HG02981 (cell line): Measurements from ENCODE around the gene SLC9A3.
"Not testable (repeated sequence)": the region's sequence is repeated elsewhere in the genome, so short reads cannot be mapped to it uniquely, and the experiment has no call there.

Experiments
- ATAC-seq: cut with Tn5 transposase; IDR thresholded peaks from one replicate; pipeline ENCODE4 v1.9.1; 2021; ENCODE audit warnings: mild to moderate bottlenecking, moderate library complexity; ENCODE audit not compliant: unreplicated experiment

Gene SLC9A3

DNA sequence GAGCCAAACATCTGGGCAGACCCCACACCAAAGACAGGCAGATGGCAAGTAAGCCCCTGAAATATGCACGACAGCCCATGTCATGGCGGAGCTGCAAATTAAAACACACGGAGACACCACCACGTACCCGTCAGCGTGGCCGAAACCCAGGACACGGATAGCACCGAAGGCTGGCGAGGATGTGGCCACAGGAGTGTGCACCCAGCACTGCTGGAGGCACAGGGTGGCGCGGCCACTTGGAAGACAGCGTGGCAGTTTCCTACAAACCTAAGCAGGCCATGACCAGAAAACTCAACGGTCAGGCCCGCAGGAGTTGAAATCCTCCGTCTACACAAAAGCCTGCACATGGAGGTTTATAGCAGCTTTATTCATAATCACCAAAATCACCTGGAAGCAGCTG is 12.8 kb downstream of the SLC9A3 start:
- ATAC-seq: no peak

DNA sequence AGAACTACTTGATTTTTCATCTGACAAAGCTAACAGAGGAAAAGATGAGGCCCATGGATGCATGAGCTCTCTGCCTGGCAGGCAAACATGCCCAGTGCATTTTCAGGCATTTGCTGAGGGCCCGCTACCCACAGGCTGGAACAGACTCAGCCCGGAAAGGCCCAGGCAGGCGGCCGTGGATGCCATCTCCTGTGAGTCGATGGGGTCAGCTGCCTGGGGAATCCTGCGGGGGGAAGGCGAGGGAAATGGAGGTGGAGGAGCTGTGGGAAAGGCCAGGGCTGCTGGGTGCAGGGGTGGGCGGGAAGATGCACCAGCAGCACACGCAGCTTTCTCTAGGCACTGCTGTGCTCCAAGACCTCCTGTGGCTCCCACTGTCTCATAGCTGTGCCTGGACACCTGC is 13.7 kb downstream of the SLC9A3 start:
- no peak for ATAC-seq

DNA sequence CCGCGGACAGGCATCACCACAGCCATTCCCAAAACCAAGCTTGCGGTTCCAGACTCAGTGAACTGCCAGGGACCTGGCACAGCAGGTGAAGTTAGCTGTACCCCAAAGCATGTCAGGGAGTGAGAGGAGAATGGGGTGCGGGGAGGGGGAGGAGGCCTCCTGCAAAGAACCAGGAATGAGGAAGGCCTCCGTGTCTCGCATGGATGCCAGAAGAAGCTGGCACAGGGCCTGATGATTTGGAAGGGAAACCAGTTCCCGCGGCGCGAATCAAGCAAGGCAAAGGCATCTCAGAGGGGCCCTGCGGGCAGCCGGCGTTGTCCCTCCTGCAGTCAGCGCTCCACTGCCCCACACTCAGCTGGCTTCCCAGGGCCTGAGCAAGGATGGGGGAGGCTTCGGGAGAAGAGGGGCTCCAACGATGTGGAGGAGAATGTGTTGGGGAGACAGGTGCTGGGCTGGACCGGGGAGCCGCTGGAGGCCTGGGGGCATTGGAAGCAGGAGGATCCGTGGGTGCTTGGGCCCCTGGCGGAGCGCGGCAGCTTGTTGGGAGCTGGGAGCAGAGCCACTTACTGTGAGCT is 14.6 kb downstream of the SLC9A3 start:
- no peak for ATAC-seq

DNA sequence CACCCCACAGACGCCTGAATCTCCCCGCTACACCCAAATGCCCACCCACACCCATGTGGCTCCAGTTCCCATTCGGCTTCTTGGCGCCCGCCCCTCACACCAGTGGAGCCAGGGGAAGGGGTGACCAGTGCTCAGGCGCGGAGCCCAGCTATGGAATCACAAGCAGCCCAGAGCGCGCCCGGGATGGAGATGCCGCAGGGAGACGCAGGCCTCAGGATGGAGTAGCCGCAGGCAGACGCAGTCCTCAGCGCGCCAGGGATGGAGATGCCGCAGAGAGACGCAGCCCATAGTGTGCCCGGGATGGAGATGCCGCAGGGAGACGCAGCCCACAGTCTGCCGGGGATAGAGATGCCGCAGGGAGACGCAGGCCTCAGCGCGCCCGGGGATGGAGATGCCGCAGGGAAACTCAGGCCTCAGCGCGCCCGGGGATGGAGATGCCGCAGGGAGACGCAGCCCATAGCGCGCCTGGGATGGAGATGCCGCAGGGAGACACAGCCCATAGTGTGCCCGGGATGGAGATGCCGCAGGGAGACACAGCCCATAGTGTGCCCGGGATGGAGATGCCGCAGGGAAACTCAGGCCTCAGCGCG is 16.2 kb downstream of the SLC9A3 start:
- not testable (repeated sequence) for ATAC-seq

DNA sequence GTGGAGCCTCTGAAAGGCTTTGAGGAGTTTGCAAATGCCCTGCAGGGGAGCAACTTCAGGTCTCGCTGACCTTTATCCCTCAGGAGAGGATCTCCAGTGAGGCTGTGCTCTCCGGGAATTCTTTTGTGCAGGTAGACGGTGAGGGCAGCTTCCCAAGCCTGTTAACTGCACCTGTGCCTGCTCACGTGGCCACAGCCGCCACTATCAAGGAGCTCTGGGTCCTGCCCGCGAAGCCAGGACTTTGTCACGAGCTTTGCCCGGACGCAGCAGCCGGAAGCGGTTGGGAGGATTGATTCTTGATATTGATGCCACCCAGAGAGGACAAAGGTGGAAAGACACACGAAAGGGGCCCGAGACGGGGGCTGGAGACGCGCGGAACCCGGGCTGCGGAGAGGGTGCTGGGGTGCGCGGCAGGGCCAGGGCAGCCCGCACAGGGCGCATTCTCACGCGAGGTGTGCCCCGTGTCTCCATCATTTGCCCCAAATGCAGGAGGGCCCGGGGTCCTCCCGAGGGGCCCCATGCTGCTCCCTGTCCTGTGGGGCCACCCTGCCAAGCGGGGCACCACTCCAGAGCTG is 18.2 kb downstream of the SLC9A3 start:
- ATAC-seq: no peak

DNA sequence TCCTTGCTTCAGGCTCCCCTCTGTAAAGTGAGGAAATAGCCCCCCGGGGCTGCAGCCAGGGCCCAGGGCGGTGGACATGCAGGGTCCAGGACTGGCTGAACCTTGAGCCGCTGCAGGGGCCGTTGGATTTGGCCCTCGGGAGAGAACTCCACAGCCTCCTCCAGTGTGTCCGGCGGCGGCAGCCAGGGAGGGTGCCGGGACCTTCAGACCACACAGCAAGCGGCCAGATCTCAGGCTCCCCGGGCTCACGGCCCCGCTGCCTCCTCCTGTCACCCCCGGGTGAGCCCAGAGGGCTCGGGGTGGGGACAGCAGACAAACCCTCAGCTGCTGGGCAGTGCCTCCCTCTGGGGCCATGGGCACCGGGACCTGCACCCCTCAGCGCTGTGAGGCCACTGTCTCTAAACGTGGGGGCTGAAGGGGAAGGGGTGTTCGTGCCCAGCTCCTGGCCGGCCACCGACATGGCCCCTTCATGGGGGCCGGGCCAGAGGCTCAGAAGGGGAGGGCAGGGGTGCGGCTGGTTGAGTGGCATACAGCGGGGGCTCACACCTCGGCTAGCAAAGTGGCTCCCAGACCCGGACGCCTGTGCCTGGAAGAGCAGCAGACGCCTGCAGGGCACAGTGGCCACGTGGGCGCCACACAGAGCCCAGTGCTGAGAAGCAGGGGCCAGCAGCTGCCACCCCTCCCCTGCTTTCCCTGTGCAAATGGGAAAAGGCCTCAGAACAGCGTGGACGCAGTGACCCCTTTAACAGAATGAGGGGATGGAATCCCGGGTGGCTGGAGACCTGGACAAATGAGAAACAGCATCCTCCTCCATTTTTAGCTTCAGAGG is 19.7 kb downstream of the SLC9A3 start:
- ATAC-seq: no peak

DNA sequence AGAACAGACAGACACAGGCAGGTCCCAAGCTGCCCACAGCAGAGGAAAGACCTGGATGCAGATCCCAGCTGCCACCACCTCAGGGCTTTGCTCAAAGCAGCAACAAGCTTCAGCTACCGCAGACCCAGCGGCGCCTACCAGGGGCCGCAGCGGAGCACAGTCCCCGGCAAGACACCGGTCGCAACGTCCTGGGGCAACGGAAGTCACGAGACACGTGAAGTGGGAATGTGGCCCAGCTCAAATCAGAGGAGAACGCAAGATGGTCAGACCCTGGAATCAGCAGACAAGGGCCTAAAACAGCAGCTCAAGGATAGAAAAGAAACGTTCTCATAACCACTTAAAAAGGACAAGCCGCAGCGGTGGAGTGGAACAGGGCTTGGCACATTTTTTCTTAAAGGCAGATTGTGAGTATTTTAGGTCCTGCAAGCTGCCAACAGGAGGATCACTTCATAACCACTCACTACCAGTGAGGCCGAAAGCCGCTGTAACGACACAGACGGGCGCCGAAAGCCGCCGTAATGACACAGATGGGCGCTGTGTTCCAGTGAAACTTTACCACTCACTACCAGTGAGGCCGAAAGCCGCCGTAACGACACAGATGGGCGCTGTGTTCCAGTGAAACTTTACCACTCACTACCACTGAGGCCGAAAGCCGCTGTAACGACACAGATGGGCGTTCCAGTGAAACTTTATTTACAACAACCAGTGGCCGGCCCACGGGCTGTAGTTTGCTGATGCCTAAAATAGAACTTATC is 21.7 kb downstream of the SLC9A3 start:
- no peak for ATAC-seq

DNA sequence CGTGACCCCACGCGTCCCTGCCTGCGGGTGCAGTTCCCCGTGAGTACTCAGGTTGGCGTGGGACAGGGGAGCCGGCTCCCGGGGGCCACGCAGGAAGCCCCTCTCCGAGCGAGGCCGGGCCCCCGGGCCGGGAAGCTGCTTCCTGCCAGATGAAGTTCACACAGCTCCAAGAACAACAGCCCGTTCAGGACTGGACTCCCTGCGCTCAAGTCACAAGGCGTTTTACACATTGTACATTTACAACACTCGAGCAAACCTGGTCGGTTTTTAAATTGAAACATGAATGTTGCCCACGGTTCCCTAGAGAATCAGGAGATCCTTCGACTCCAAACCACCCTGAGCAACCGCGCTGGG is 22.4 kb downstream of the SLC9A3 start:
- no peak for ATAC-seq

DNA sequence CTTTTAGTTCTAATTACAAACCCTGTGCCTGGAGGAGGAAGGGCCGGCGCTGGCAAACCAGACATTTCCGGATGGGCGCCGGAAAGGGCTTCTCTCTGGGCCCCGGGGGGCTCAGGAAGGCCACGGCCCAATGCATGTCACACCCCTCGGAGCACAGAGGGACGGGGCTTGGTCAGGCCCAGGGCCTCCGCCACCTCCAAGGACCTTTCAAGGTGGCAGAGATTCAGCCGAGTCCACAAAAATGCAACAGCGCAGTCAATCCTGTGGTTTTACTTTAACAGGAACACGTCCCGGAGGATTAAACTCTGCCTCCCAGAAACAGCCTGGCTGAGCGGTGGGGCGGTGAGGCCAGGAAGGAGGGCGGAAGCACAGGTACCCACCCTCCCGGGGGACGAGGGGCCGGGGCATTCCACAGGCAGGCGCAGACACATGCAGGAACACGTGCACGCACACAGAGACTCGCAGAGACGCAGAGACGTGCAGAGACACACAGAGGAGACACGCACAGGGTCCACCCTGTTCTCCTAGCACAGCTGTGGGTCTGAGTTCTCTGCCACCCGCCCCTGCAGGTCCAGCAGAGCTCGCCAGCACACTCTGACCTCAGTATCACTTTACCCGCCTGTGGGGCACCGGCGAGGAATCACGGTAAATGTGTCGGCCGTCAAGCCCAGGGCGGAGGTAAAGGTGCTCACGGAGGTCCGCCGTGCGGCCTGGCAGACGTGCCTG is 23.0 kb downstream of the SLC9A3 start:
- ATAC-seq: no peak

DNA sequence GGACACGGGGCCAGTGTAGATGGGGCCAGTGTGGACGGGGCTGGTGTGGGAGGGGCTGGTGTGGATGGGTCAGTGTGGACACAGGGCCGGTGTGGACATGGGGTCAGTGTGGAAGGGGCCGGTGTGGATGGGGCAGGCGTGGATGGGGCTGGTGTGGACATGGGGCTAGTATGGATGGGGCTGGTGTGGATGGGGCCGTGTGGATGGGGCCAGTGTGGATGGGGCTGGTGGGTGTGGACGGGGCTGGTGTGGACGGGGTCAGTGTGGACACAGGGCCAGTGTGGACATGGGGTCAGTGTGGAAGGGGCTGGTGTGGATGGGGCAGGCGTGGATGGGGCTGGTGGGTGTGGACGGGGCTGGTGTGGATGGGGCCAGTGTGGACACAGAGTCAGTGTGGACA is 23.8 kb downstream of the SLC9A3 start:
- no peak for ATAC-seq

DNA sequence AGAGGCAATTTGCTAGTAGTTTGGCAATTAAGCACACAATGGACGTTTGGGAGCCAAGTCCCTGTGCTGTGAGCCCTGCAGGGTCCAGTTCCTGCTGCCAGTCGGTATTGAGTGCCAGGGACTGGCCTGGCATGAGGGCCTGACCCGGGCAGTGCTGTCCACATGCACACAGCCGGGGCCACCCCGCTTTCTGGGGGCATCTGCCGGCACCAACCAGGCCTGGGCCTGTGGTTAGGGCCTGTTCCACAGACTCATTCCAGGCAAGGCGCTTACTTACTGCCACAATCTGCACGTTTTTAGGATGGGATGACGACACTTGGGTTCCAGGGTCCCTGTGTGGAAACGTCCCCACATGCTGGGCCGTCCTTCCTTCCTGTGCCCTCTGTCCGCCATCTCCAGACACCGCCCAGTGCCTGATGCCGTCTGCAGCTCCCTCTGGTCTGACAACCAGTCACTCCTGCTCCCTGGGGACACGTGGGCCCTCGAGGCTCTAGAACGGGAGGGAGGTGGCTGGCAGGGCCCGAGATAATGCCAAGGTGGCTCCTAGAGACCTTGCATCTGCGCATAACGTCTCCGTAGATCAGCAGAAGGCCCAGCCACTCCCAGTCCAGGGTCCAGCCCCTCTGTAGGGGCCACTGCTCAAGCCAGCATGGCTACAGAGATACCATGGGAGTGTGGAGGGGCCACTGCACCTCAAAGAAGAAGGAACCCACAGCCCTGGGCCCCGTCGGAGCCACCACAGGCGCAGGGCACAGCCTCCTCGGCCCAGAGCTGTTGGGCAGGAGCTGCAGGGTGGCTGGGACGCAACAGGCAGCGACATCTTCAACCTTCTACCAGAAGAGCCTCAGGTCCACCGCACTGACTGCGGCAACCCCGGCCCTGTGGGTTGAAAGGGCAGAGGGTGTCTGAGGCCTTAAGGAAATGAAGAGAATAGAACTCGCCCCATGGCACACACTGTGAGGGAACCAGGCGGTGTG is 24.7 kb downstream of the SLC9A3 start:
- no peak for ATAC-seq

DNA sequence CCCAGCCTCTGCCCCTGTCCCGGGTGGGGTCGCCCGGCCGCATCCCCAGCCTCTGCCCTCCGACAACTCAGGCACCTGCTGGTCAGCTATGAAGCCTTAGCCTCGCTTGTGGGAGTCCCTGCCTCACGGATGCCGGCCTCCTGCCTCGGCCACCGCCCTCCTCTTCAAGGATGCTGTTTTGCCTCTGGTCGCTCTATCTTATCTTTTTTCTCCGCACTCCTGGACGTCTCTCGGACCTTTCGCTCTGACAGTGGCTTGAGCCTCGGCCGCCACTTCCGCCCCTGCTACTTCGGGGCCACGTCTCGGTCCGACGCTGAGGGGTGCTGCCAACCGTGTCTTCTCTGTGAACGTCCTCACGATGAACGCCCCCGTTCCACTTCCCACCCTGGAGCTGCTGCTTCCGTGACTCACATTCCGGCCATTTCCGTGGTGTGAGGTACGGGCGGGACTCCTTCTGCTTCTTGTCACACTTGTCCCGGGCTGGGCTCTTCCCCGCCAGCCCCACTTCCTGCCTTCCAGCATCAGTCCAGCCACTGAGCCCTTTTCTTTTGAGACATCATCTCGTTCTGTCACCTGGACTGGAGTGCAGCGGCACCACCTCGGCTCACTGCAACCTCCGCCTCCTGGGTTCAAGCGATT is 26.3 kb downstream of the SLC9A3 start:
- no peak for ATAC-seq

DNA sequence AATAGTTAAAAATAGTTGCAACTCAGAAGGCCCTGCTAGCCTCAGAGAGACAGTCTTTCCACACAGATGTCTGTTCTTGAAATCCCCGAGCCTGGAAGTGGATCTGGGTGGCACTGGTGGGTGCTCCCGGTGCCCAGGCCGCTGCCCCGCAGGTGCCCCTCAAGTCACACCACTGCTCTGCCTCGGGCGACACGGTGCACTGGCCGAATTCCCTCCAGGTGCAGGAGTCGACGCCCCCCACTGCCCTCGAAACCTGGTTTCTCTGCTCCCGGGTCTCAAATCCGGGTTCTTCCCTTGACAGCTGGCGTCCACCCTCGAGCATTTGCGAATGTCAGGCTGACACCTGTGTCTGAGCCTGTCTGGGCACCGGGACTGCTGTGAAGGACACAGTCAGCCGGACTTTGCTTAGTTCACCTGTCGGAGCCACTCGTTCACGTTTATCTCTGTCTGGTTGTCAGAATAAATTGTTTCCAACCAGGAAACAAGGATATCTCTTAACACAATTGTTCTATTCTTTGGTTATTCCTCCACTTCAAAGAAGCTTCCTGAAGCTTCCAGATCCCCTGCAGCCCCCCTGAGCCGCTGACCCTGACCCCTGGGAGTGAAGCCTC is 27.1 kb downstream of the SLC9A3 start:
- ATAC-seq: no peak

DNA sequence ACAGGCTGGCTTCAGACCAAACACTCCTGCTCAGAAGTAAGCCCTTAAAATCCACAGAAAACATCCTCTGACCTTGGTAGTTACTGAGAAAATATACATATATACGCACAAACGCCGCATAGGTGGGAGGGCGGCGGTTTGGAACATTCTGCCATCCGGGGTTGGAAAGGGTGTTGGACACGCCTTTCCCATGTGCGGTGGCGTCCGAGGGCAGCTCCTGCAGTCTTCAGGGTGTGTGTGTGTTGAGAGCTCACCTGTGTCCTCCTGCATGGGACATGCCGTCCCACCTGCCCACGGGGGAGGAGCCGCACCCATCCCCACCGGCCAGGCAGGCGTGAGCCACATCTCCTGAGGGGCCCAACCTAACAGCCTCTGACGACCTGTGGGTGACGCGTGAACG is 28.2 kb downstream of the SLC9A3 start:
- ATAC-seq: no peak

DNA sequence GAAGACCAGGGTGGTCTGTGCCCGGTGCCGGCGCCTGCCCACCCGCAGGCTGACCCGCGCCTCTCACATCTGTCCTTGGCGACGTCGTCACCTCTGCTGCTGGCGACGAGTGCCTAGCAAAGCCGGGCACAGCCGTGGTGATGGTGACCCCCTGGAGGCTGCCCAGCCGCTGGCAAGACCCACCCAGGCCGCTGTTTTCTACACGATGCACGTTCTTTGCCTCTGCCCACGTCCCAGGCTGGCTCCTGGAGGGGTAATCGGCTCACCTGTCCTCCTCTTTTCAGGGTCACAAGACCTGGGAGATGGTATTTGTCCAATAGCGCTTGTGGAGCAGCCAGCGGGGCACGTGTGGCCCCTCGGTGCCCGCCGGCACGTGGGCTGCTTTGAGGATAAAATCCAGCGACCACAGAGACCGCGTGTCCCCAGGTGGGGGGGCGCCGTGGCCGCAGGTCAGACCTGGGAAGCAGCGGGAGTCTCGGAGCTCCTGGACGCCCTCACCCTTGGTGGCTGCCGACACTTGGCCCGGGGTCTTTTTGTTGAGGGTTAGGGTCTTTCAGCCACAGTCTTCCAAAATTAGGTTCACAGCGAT is 29.5 kb downstream of the SLC9A3 start:
- no peak for ATAC-seq

DNA sequence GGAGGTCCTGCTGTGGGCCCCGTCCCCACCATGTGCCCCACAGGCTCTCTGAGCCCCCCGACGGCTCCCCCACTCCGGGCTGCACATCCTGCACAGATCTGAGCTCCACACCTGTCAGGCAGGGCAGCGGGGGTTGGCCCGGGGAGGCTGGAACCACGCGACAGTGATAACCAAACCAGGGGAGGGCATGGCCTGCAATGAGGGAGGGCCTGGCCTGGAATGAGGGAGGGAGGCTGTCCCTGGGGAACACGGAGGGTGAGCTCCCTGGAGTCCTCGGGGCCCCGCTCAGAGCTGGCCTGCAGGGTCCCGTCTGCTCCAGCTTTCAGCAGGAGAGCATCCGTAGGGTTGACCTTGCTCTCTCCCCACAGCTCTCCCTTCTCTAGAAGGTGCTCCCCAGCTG is 30.5 kb downstream of the SLC9A3 start:
- ATAC-seq: no peak

DNA sequence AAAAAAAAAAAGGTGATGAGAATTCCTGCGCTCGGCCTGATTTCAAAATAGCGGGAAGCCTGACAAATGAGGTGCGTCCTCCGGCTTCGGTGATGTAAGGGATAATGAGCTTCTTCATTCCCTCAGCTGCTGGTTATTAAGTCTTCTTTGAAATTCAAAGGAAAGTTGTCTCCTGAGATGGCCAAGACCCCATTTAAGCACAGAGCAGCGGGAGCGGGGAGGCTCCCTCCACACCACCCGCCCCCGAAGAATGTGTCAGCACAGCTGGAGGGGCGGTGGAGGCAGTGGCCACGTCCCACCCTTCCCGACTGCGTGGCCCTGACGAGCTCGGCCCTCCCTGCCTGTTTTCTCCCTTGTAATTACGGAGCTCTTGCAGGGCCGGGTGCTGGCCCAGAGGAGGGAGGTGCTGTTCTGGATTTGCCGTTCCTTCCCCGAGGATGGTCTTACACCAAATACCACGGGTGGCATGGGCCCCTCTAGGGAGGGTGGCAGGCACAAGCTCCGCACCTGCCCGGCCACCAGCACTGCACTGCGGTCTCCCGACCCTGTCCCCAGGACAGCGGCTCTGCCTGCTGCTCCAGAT is 31.0 kb downstream of the SLC9A3 start:
- no peak for ATAC-seq

DNA sequence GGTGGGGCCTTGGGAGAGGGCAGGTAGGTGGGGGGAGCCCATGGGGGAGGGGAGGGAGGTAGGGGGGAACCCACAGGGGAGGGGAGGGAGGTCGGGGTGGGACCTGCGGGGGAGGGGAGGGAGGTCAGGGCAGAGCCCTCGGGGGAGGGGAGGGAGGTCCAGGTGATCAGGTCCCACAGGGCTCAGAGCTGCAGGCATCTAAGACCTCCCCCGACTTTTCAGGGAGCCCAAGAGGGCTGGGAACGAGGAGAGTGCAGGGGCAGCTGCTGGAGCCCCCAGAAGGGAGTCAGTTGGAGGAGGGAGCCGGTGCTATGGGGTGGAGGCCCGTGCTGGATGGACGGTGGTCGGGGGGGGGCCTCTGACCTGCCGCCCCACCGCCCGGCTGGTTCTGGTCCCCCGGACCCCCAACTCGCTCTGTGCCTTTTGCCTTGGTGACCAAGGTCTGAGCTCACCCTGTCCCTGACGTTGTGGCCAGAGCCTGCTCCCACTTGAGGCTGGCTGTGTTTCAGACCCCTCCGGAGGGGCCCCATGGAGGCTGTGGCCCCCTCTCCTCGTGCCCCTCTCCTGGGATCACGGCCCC is 31.8 kb downstream of the SLC9A3 start:
- no peak for ATAC-seq
